ENCODE measurements around the gene XCR1.

The XCR1 gene, protein sequence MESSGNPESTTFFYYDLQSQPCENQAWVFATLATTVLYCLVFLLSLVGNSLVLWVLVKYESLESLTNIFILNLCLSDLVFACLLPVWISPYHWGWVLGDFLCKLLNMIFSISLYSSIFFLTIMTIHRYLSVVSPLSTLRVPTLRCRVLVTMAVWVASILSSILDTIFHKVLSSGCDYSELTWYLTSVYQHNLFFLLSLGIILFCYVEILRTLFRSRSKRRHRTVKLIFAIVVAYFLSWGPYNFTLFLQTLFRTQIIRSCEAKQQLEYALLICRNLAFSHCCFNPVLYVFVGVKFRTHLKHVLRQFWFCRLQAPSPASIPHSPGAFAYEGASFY

DNA sequence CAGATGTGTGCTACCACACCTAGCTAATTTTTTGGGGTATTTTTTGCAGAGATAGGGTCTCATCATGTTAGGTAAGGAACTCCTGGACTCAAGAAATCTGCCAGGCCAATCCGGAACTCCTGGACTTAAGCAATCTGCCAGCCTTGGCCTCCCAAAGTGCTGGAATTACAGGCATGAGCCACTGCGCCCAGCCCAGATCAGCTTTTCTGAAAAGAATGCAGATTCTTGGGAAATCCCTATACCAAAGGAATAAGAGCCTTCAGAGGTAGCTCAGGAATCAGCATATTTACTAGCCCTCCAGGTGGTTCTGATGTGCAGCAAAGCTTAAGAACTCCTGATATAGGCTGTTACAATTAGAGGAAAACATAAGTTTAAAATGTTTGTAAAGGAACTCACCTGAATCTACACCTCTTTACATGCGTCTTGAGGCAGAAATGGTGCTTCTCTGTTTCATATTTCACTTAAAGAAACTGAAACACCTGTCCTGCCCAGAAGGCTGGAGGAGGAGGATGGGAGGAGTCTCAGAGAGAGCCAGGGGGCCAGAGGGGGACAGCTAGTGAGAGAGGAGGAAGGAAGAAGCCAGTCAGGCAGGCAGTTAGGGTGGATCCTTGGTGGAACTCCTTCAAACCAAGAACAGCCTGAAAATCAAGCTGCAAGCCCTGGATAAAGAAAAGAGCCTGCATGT, at the start of gene XCR1:
Gene XCR1, minus strand, starts transcription at position 463 of the 685 bp plus-strand sequence. CDS start 5,536 bp downstream, outside the sequence.
- H3K9ac ChIP-seq (ENCODE audit: low read depth in 1 of 2, low read length in 2 of 2) = no peak within 1 kb of the TSS
- no peaks in the 10 kb centered on the region for H3K4me1 ChIP-seq (ENCODE audit: control insufficient read depth in 2 of 2, insufficient read depth in 2 of 2, low read length in 2 of 2)
- H3K9me3 ChIP-seq (ENCODE audit: control insufficient read depth in 2 of 2, low read length in 2 of 2) = no peaks in the 10 kb centered on the region
- no peak within 1 kb of the TSS for H3K4me3 ChIP-seq (ENCODE audit: low read length in 2 of 2)
- no peaks in the 10 kb centered on the region for H3K27me3 ChIP-seq (ENCODE audit: control insufficient read depth in 2 of 2, insufficient read depth in 2 of 2, low read length in 2 of 2)
- no peak within 1 kb of the TSS for H3K27ac ChIP-seq (ENCODE audit: low read depth in 2 of 2, low read length in 2 of 2)
- H3K36me3 ChIP-seq (ENCODE audit: control insufficient read depth in 2 of 2, insufficient read depth in 2 of 2, low read length in 2 of 2) = no peaks in the 10 kb centered on the region

DNA sequence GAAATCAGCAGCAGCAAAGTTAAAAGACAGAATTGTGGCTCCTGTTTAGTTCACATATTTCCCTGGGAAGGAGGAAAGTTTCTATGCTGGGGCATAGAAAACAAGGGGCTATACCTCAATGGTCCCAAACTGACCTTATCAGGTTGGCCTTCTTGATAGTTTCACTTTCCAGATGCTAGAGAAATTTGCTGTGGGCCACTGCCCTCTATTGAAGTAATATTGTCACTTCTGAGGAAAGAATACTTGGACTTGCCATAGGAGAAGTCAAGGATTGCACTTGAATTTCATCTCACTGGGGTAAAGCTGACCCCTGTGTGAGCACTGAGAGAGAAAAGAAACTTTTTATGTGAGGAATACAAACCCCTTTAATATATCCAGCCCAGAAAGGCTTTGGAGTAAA, 49.3 kb upstream of the XCR1 start:
- Histone ChIP-seq H3K36me3 (ENCODE audit: control insufficient read depth in 2 of 2, insufficient read depth in 2 of 2, low read length in 2 of 2) (no peaks in the 10 kb centered on the region), H3K9me3 (ENCODE audit: control insufficient read depth in 2 of 2, low read length in 2 of 2) (no peaks in the 10 kb centered on the region), H3K27ac (ENCODE audit: low read depth in 2 of 2, low read length in 2 of 2) (no peak overlapping the region), H3K9ac (ENCODE audit: low read depth in 1 of 2, low read length in 2 of 2) (no peak overlapping the region), H3K4me3 (ENCODE audit: low read length in 2 of 2) (no peak overlapping the region), H3K4me1 (ENCODE audit: control insufficient read depth in 2 of 2, insufficient read depth in 2 of 2, low read length in 2 of 2) (no peaks in the 10 kb centered on the region), H3K27me3 (ENCODE audit: control insufficient read depth in 2 of 2, insufficient read depth in 2 of 2, low read length in 2 of 2) (no peaks in the 10 kb centered on the region)

DNA sequence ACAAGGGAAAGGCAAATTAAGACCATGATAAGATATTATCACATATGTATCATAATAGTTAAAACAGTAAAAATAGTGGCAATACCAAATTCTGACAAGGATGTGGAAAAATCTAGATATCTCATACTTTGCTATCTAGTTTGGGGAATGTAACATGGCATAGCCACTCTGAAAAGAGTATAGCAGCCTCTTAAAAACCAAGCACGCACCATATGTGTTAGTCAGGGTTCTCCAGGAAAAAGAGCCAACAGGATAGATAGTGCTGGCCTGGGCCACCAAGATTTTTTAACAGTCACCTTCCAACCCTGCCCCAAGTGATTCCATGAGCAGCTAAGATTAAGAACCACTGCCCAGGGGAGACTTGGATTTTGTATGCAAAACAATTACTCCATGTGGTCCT, 48.5 kb upstream of the XCR1 start:
- H3K9me3 ChIP-seq (ENCODE audit: control insufficient read depth in 2 of 2, low read length in 2 of 2) = no peaks in the 10 kb centered on the region
- H3K36me3 ChIP-seq (ENCODE audit: control insufficient read depth in 2 of 2, insufficient read depth in 2 of 2, low read length in 2 of 2) = no peaks in the 10 kb centered on the region
- no peaks in the 10 kb centered on the region for H3K27me3 ChIP-seq (ENCODE audit: control insufficient read depth in 2 of 2, insufficient read depth in 2 of 2, low read length in 2 of 2)
- no peak overlapping the region for H3K9ac ChIP-seq (ENCODE audit: low read depth in 1 of 2, low read length in 2 of 2)
- H3K27ac ChIP-seq (ENCODE audit: low read depth in 2 of 2, low read length in 2 of 2) = no peak overlapping the region
- H3K4me3 ChIP-seq (ENCODE audit: low read length in 2 of 2) = no peak overlapping the region
- H3K4me1 ChIP-seq (ENCODE audit: control insufficient read depth in 2 of 2, insufficient read depth in 2 of 2, low read length in 2 of 2) = no peaks in the 10 kb centered on the region

DNA sequence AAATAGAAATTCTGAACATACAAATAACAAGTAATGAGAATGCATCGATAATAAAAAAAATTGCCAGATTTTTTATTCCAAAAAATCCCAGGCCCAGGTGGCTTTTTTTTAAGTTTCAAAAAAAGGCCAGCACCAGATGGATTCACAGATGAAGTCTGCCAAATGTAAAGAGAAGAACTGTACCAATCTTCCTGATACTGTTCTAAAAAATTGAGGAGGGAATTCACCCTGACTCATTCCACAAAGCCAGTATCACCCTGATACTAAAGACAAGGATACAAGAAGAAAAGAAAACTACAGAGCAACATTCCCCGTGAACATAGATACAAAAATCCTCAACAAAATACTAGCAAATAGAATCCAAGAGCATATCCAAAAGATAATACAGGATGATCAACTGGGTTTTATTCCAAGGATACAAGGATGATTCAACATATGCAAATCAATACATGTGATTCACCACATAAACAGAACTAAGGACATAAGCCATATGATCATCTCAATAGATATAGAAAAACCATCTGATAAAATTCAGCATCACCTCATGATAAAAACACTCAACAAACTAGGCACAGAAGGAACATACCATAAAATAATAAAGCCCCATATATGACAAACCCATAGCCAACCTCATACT, 44.1 kb upstream of the XCR1 start:
- no peaks in the 10 kb centered on the region for H3K4me1 ChIP-seq (ENCODE audit: control insufficient read depth in 2 of 2, insufficient read depth in 2 of 2, low read length in 2 of 2)
- no peaks in the 10 kb centered on the region for H3K27me3 ChIP-seq (ENCODE audit: control insufficient read depth in 2 of 2, insufficient read depth in 2 of 2, low read length in 2 of 2)
- H3K27ac ChIP-seq (ENCODE audit: low read depth in 2 of 2, low read length in 2 of 2) = no peak overlapping the region
- H3K9ac ChIP-seq (ENCODE audit: low read depth in 1 of 2, low read length in 2 of 2) = no peak overlapping the region
- H3K4me3 ChIP-seq (ENCODE audit: low read length in 2 of 2) = no peak overlapping the region
- H3K36me3 ChIP-seq (ENCODE audit: control insufficient read depth in 2 of 2, insufficient read depth in 2 of 2, low read length in 2 of 2) = no peaks in the 10 kb centered on the region
- no peaks in the 10 kb centered on the region for H3K9me3 ChIP-seq (ENCODE audit: control insufficient read depth in 2 of 2, low read length in 2 of 2)

- H3K9ac ChIP-seq (ENCODE audit: low read depth in 1 of 2, low read length in 2 of 2) = no peak overlapping the region
Measured at GRCh38 chr3:46070595-46071093, 43.4 kb upstream of the XCR1 start.

GRCh38 chr3:46068501-46068900, 41.2 kb upstream of the XCR1 start:
- no peak overlapping the region for H3K9ac ChIP-seq (ENCODE audit: low read depth in 1 of 2, low read length in 2 of 2)
- no peaks in the 10 kb centered on the region for H3K27me3 ChIP-seq (ENCODE audit: control insufficient read depth in 2 of 2, insufficient read depth in 2 of 2, low read length in 2 of 2)
- H3K36me3 ChIP-seq (ENCODE audit: control insufficient read depth in 2 of 2, insufficient read depth in 2 of 2, low read length in 2 of 2) = no peaks in the 10 kb centered on the region
- H3K4me3 ChIP-seq (ENCODE audit: low read length in 2 of 2) = no peak overlapping the region
- no peaks in the 10 kb centered on the region for H3K9me3 ChIP-seq (ENCODE audit: control insufficient read depth in 2 of 2, low read length in 2 of 2)
- H3K27ac ChIP-seq (ENCODE audit: low read depth in 2 of 2, low read length in 2 of 2) = no peak overlapping the region
- peaks cover 0 to 3% of the 10 kb centered on the region in 2 donors for H3K4me1 ChIP-seq (ENCODE audit: control insufficient read depth in 2 of 2, insufficient read depth in 2 of 2, low read length in 2 of 2)

More at GRCh38 chr3:46070595-46071093, 43.4 kb upstream of the XCR1 start:
- no peaks in the 10 kb centered on the region for H3K36me3 ChIP-seq (ENCODE audit: control insufficient read depth in 2 of 2, insufficient read depth in 2 of 2, low read length in 2 of 2)
- no peaks in the 10 kb centered on the region for H3K9me3 ChIP-seq (ENCODE audit: control insufficient read depth in 2 of 2, low read length in 2 of 2)
- H3K27ac ChIP-seq (ENCODE audit: low read depth in 2 of 2, low read length in 2 of 2) = no peak overlapping the region
- no peak overlapping the region for H3K4me3 ChIP-seq (ENCODE audit: low read length in 2 of 2)
- H3K4me1 ChIP-seq (ENCODE audit: control insufficient read depth in 2 of 2, insufficient read depth in 2 of 2, low read length in 2 of 2) = peaks cover 0 to under 1% of the 10 kb centered on the region in 2 donors
- no peaks in the 10 kb centered on the region for H3K27me3 ChIP-seq (ENCODE audit: control insufficient read depth in 2 of 2, insufficient read depth in 2 of 2, low read length in 2 of 2)

- no peak overlapping the region for H3K4me3 ChIP-seq (ENCODE audit: low read length in 2 of 2)
Measured at GRCh38 chr3:46067401-46067800, 40.1 kb upstream of the XCR1 start.

GRCh38 chr3:46065750-46066256, 38.5 kb upstream of the XCR1 start:
- peaks cover 0 to 5% of the 10 kb centered on the region in 2 donors for H3K4me1 ChIP-seq (ENCODE audit: control insufficient read depth in 2 of 2, insufficient read depth in 2 of 2, low read length in 2 of 2)
- H3K27me3 ChIP-seq (ENCODE audit: control insufficient read depth in 2 of 2, insufficient read depth in 2 of 2, low read length in 2 of 2) = no peaks in the 10 kb centered on the region
- H3K27ac ChIP-seq (ENCODE audit: low read depth in 2 of 2, low read length in 2 of 2) = no peak overlapping the region
- no peak overlapping the region for H3K4me3 ChIP-seq (ENCODE audit: low read length in 2 of 2)
- no peaks in the 10 kb centered on the region for H3K9me3 ChIP-seq (ENCODE audit: control insufficient read depth in 2 of 2, low read length in 2 of 2)
- H3K36me3 ChIP-seq (ENCODE audit: control insufficient read depth in 2 of 2, insufficient read depth in 2 of 2, low read length in 2 of 2) = no peaks in the 10 kb centered on the region
- H3K9ac ChIP-seq (ENCODE audit: low read depth in 1 of 2, low read length in 2 of 2) = no peak overlapping the region

More at GRCh38 chr3:46067401-46067800, 40.1 kb upstream of the XCR1 start:
- Histone ChIP-seq H3K9ac (ENCODE audit: low read depth in 1 of 2, low read length in 2 of 2) (no peak overlapping the region), H3K4me1 (ENCODE audit: control insufficient read depth in 2 of 2, insufficient read depth in 2 of 2, low read length in 2 of 2) (peaks cover 0 to 5% of the 10 kb centered on the region in 2 donors), H3K9me3 (ENCODE audit: control insufficient read depth in 2 of 2, low read length in 2 of 2) (no peaks in the 10 kb centered on the region), H3K27ac (ENCODE audit: low read depth in 2 of 2, low read length in 2 of 2) (no peak overlapping the region), H3K36me3 (ENCODE audit: control insufficient read depth in 2 of 2, insufficient read depth in 2 of 2, low read length in 2 of 2) (no peaks in the 10 kb centered on the region), H3K27me3 (ENCODE audit: control insufficient read depth in 2 of 2, insufficient read depth in 2 of 2, low read length in 2 of 2) (no peaks in the 10 kb centered on the region)

GRCh38 chr3:46065294-46065705, 38.0 kb upstream of the XCR1 start:
- Histone ChIP-seq H3K27me3 (ENCODE audit: control insufficient read depth in 2 of 2, insufficient read depth in 2 of 2, low read length in 2 of 2) (no peaks in the 10 kb centered on the region), H3K36me3 (ENCODE audit: control insufficient read depth in 2 of 2, insufficient read depth in 2 of 2, low read length in 2 of 2) (no peaks in the 10 kb centered on the region), H3K9ac (ENCODE audit: low read depth in 1 of 2, low read length in 2 of 2) (no peak overlapping the region), H3K4me3 (ENCODE audit: low read length in 2 of 2) (no peak overlapping the region), H3K4me1 (ENCODE audit: control insufficient read depth in 2 of 2, insufficient read depth in 2 of 2, low read length in 2 of 2) (peaks cover 0 to 5% of the 10 kb centered on the region in 2 donors), H3K9me3 (ENCODE audit: control insufficient read depth in 2 of 2, low read length in 2 of 2) (no peaks in the 10 kb centered on the region), H3K27ac (ENCODE audit: low read depth in 2 of 2, low read length in 2 of 2) (no peak overlapping the region)

DNA sequence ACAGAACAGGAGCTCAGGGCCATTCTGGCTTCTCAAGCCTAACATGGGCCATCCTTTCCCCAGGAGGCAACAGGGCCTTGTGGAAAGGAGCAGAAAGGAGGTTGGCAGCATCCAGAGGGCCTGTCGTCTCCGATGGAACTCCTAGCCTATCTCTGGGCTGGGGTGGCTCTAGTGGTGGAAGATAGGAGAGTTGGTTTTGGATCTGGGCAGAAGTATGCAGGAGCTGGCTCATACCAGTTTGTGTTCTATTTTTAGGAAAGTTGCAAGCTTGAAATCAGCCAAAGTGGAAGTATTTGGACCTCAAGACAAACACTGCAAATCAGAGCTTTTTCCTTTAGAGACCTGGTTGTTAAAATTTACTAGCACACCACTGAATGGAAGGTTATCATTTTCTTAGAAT, 35.4 kb upstream of the XCR1 start:
- Histone ChIP-seq H3K9me3 (ENCODE audit: control insufficient read depth in 2 of 2, low read length in 2 of 2) (no peaks in the 10 kb centered on the region), H3K27ac (ENCODE audit: low read depth in 2 of 2, low read length in 2 of 2) (no peak overlapping the region), H3K9ac (ENCODE audit: low read depth in 1 of 2, low read length in 2 of 2) (no peak overlapping the region), H3K36me3 (ENCODE audit: control insufficient read depth in 2 of 2, insufficient read depth in 2 of 2, low read length in 2 of 2) (no peaks in the 10 kb centered on the region), H3K27me3 (ENCODE audit: control insufficient read depth in 2 of 2, insufficient read depth in 2 of 2, low read length in 2 of 2) (no peaks in the 10 kb centered on the region), H3K4me3 (ENCODE audit: low read length in 2 of 2) (no peak overlapping the region), H3K4me1 (ENCODE audit: control insufficient read depth in 2 of 2, insufficient read depth in 2 of 2, low read length in 2 of 2) (peaks cover 0 to 5% of the 10 kb centered on the region in 2 donors)
